Spinal cord (tissue), 10 donors: ENCODE results near the gene NKD1. TPM values are rescaled to one million over a fixed set of nuclear protein-coding genes. Genes with fewer than 3 reads are reported as not detected.

Experiments
- DNase-seq, 6 donors: peaks; one replicate each; pipeline versions ENCODE4 v3.0.0 to v3.0.0-alpha.2; 2013 to 2015; ENCODE audit warnings: low spot score in 6 of 6, low read depth in 4 of 6
- H3K27ac ChIP-seq: one replicate; pipeline ENCODE4 v1.5.1; 2013; ENCODE audit warnings: low read depth, low read length, control low read depth
- H3K27me3 ChIP-seq: one replicate; pipeline ENCODE4 v1.6.1; 2013; ENCODE audit warnings: low read length; ENCODE audit not compliant: control insufficient read depth, insufficient read depth
- H3K36me3 ChIP-seq: one replicate; pipeline ENCODE4 v1.6.1; 2013; ENCODE audit warnings: low read length; ENCODE audit not compliant: control insufficient read depth, insufficient read depth
- H3K4me1 ChIP-seq: one replicate; pipeline ENCODE4 v1.6.1; 2013; ENCODE audit warnings: low read length; ENCODE audit not compliant: control insufficient read depth, insufficient read depth
- H3K4me3 ChIP-seq: one replicate; pipeline ENCODE4 v1.5.1; 2013; ENCODE audit warnings: low read depth, low read length, control low read depth
- H3K9me3 ChIP-seq: one replicate; pipeline ENCODE4 v1.6.1; 2013; ENCODE audit warnings: low read length; ENCODE audit not compliant: control insufficient read depth, insufficient read depth
- WGBS: methylation state at CpG from one replicate; pipeline ENCODE4 v1.1.5; 2013; ENCODE audit warnings: missing lambda C conversion rate; ENCODE audit not compliant: insufficient coverage; 5-methylcytosine and 5-hydroxymethylcytosine counted together
- polyA plus RNA-seq, 2 donors: library from polyadenylated mRNA; unstranded; fragments of 120-200 nt; gene quantifications; one replicate each; pipeline ENCODE4 v1.2.1, GENCODE V29; 2013; ENCODE audit not compliant: insufficient read length in 2 of 2
- total RNA-seq, 2 donors: library from RNA; depleted of rRNA in 1 of 2; stranded (reverse); fragments of 120-200 nt in 1 of 2; fragments of >200 nt in 1 of 2; gene quantifications; one replicate each; pipeline versions ENCODE4 v1.2.3 to v1.2.4, GENCODE V29; 2013 to 2014
- donor health status: healthy.

NKD1 gene
- total and polyA plus RNA-seq, 4 donors: 6.7 to 33.8 (median 25.7) TPM

GRCh38 chr16:50692644-50692998, 144.4 kb downstream of the NKD1 start:
- Histone ChIP-seq H3K4me1 (peaks cover 30% of the 10 kb centered on the region), H3K27me3 (peaks cover 12% of the 10 kb centered on the region), H3K9me3 (no peaks in the 10 kb centered on the region), H3K27ac (no peak overlapping the region), H3K36me3 (no peaks in the 10 kb centered on the region), H3K4me3 (no peak overlapping the region)
- peak in 1 of 6 donors; percentile 17 for DNase-seq
- 94% methylated on average over 4 of the region's 4 CpGs for WGBS

GRCh38 chr16:50692999-50693781, 145.0 kb downstream of the NKD1 start, which contains the start of gene NOD2:
TSS of gene NOD2 (plus strand) at chr16:50693606. CDS start at chr16:50699496, 5,890 bp downstream.
- H3K9me3 ChIP-seq: no peaks in the 10 kb centered on the region
- no peaks in the 10 kb centered on the region for H3K36me3 ChIP-seq
- H3K4me1 ChIP-seq: peaks cover 36% of the 10 kb centered on the region
- H3K4me3 ChIP-seq: peak within 1 kb of the TSS; percentile 18
- DNase-seq: peak in 1 of 6 donors; percentile 32
- 18% methylated on average over 56 of the region's 56 CpGs for WGBS
- no peak within 1 kb of the TSS for H3K27ac ChIP-seq
- H3K27me3 ChIP-seq: peaks cover 12% of the 10 kb centered on the region

- Histone ChIP-seq H3K36me3 (no peaks in the 10 kb centered on the region), H3K9me3 (no peaks in the 10 kb centered on the region), H3K4me3 (no peak overlapping the region), H3K4me1 (peaks cover 41% of the 10 kb centered on the region), H3K27ac (no peak overlapping the region), H3K27me3 (peaks cover 12% of the 10 kb centered on the region)
- WGBS: 100% methylated on average over 1 of the region's 2 CpGs
- DNase-seq: no peak
These were observed 146.0 kb downstream of the NKD1 start for GRCh38 chr16:50694206-50694605.

GRCh38 chr16:50695017-50696000, 147.1 kb downstream of the NKD1 start:
- H3K27ac ChIP-seq: no peak overlapping the region

GRCh38 chr16:50696126-50696525, 147.9 kb downstream of the NKD1 start:
- Histone ChIP-seq H3K36me3 (peaks cover 3% of the 10 kb centered on the region), H3K4me1 (peaks cover 41% of the 10 kb centered on the region), H3K4me3 (no peak overlapping the region), H3K27me3 (peaks cover 12% of the 10 kb centered on the region), H3K9me3 (no peaks in the 10 kb centered on the region), H3K27ac (no peak overlapping the region)
- DNase-seq: no peak
- WGBS: 59% methylated on average over 4 of the region's 5 CpGs

More at GRCh38 chr16:50695017-50696000, 147.1 kb downstream of the NKD1 start:
- peaks cover 41% of the 10 kb centered on the region for H3K4me1 ChIP-seq
- H3K36me3 ChIP-seq: peaks cover 3% of the 10 kb centered on the region
- H3K9me3 ChIP-seq: no peaks in the 10 kb centered on the region
- 97% methylated on average over 8 of the region's 9 CpGs for WGBS
- no peak overlapping the region for H3K4me3 ChIP-seq
- DNase-seq: no peak
- H3K27me3 ChIP-seq: peaks cover 12% of the 10 kb centered on the region

GRCh38 chr16:50696575-50697420, 148.6 kb downstream of the NKD1 start:
- Histone ChIP-seq H3K4me3 (no peak overlapping the region), H3K4me1 (peaks cover 41% of the 10 kb centered on the region), H3K9me3 (no peaks in the 10 kb centered on the region), H3K36me3 (peaks cover 3% of the 10 kb centered on the region), H3K27me3 (peaks cover 12% of the 10 kb centered on the region), H3K27ac (no peak overlapping the region)
- peak in 1 of 6 donors; percentile 47 for DNase-seq
- WGBS: 75% methylated on average over 15 of the region's 15 CpGs

GRCh38 chr16:50697421-50697715, 149.2 kb downstream of the NKD1 start:
- Histone ChIP-seq H3K9me3 (no peaks in the 10 kb centered on the region), H3K27ac (peak overlapping the region; percentile 40), H3K36me3 (peaks cover 3% of the 10 kb centered on the region), H3K4me3 (no peak overlapping the region), H3K27me3 (peaks cover 12% of the 10 kb centered on the region), H3K4me1 (peaks cover 41% of the 10 kb centered on the region)
- no peak for DNase-seq
- 88% methylated on average over 3 of the region's 5 CpGs for WGBS

- peaks cover 12% of the 10 kb centered on the region for H3K27me3 ChIP-seq
- H3K4me3 ChIP-seq: peak overlapping the region; percentile 27
- peak overlapping the region; percentile 40 for H3K27ac ChIP-seq
- H3K4me1 ChIP-seq: peaks cover 37% of the 10 kb centered on the region
- WGBS: 56% methylated on average over 19 of the region's 19 CpGs
- H3K36me3 ChIP-seq: peaks cover 3% of the 10 kb centered on the region
- DNase-seq: peak in 2 of 6 donors; percentile 21 to 45
- no peaks in the 10 kb centered on the region for H3K9me3 ChIP-seq
These were observed 149.9 kb downstream of the NKD1 start for GRCh38 chr16:50697881-50698767.
